Fibroblast of pulmonary artery (primary cell): ENCODE measurements around the gene NSL1.
"Not testable (repeated sequence)": the region's sequence is repeated elsewhere in the genome, so short reads cannot be mapped to it uniquely, and the experiment has no call there.

Source experiments
- DNase-seq: peaks from one replicate; pipeline ENCODE4 v3.0.0-alpha.2; 2010; ENCODE audit warnings: low read depth
- H3K4me3 ChIP-seq: replicated peaks from 2 replicates; pipeline ENCODE4 v1.5.1; 2011; ENCODE audit warnings: low read depth, mild to moderate bottlenecking, control low read depth, low read length, moderate library complexity
- CTCF ChIP-seq: IDR thresholded peaks from 2 replicates; pipeline ENCODE4 v1.5.1; 2011; ENCODE audit warnings: mild to moderate bottlenecking, control low read depth, low read length, inconsistent platforms; ENCODE audit errors: missing control alignments

Gene NSL1

GRCh38 chr1:212785871-212786270, 5.7 kb downstream of the NSL1 start:
- H3K4me3 ChIP-seq: no peak overlapping the region
- DNase-seq: no peak
- no peak for TF ChIP-seq CTCF

DNA sequence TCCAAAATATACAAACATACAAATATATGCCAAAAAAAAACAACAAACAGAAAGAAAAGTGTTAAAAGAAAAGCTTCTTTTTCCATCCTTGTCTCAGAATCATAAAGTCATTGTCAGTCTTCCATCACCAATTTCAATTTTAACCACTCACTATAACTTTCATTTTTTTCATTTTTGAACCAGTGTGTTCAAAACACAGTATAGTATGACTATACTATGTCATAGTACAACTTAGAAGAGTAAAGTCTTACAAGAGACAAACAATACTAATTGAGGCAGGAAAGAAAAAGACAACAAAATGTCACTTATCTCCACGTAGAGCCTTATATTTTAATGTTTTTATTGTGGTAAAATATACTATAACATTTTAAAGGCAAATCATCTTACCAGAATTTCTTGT, 7.6 kb downstream of the NSL1 start:
- no peak for TF ChIP-seq CTCF
- DNase-seq: no peak
- H3K4me3 ChIP-seq: no peak overlapping the region

DNA sequence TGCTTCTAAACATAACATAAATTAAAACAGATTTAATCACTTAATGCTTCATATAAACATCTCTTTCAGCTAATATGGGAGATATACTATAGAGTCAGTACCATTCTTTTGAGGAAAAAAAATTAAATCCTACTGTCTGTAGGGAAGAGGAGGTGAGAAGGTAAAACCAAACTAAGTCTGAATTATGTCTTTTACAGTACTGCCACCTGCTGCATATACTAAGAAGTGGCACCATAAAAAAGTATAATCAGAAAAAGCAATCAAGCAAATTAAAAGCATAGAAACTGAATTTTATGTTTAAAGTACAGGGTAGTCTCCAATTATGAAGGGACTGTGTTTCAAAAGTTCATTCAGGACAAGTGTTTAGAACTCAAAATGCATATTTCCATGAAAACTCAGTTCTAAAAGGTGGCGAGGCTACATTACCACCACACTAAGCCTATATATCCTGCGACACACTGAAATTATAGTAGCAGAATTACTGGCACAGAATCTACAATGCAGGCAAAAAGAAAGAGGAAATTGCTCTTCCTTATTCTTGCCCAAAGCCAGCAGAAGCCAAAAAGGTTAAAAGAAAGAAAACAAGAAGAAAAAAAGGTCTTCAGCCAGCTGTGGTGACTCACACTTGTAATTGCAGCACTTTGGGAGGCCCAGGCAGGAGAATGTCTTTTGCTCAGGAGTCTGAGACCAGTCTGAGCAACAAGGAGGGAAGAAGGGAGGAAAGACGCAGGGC, 9.0 kb downstream of the NSL1 start:
- H3K4me3 ChIP-seq: no peak overlapping the region
- peak; percentile 69 for DNase-seq
- TF ChIP-seq CTCF: peak; percentile 55

- no peak overlapping the region for H3K4me3 ChIP-seq
- DNase-seq: no peak
- TF ChIP-seq CTCF: no peak
Observed at GRCh38 chr1:212781225-212781624, 10.4 kb downstream of the NSL1 start.

DNA sequence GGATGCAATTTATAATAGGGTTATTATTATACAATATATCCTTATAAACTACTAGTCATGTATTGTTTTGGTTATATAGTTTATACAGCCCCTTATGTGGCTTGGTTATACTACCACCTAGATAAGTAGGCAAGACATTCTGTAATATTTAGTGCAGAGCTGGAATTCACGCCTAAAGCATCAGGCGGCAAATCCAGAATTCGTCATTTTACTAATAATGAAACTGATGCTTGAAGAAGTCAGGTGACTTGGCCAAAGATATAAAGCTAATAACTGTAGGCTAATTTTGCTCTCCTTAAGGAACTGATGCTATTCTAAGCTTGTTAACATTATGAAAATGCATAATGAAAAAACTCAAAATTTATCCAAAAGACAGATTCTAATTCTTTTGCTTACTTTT, 10.8 kb downstream of the NSL1 start:
- no peak for TF ChIP-seq CTCF
- H3K4me3 ChIP-seq: no peak overlapping the region
- DNase-seq: no peak

GRCh38 chr1:212779086-212779485, 12.5 kb downstream of the NSL1 start:
- not testable (repeated sequence) for DNase-seq, H3K4me3 ChIP-seq

GRCh38 chr1:212777151-212777550, 14.4 kb downstream of the NSL1 start:
- no peak overlapping the region for H3K4me3 ChIP-seq
- no peak for TF ChIP-seq CTCF
- no peak for DNase-seq

DNA sequence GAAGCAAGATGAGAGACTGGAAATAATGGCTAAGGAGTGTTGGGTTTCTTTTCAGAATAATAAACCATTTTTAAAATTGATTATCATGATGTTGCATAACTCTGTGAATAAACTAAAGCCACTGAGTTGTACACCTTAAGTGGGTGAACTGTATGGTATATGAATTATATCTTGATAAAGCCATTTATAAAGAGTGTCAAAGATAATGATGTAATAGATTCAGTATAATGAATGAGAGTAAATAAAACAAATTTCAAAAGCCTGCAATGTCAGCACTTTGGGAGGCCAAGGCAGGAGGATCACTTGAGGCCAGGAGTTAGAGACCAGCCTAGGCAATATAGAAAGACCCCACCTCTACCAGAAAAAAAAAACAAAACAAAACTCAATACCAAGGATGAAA, 16.3 kb downstream of the NSL1 start:
- DNase-seq: no peak
- H3K4me3 ChIP-seq: no peak overlapping the region
- no peak for TF ChIP-seq CTCF
